Activated naive CD4-positive, alpha-beta T cell treated with Interleukin-2 at 50 U/mL for 16 hours (primary cell): ENCODE data around the gene EGFL7.

ENCODE experiments used
- DNase-seq: peaks from one replicate; pipeline ENCODE4 v3.0.0-alpha.2; 2020

Gene EGFL7

GRCh38 chr9:136645352-136645902, 17.3 kb upstream of the EGFL7 start:
- no peak for DNase-seq

GRCh38 chr9:136645903-136646754, 16.6 kb upstream of the EGFL7 start:
- no peak for DNase-seq

- no peak for DNase-seq
Measured at GRCh38 chr9:136646827-136647711, 15.6 kb upstream of the EGFL7 start.

DNA sequence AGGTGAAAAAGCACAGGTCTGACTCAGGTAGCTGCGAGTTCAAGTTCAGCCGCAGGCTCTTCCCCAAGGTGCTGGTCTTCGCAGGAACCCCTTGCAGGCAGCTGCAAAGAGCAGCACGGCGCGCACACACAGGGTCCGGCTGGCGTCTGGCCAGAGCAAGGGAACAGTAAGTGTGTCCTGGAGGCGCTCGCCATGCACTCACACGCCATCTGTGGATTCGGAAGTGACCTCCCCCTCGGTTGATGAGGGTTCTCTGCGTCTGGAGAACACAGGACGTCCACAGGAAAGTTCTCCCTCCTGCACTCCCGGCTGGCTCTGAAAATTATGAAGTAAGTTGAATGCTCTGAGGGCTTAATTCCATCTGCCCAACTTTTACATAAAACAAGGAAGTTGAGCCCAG, 14.0 kb upstream of the EGFL7 start:
- no peak for DNase-seq

DNA sequence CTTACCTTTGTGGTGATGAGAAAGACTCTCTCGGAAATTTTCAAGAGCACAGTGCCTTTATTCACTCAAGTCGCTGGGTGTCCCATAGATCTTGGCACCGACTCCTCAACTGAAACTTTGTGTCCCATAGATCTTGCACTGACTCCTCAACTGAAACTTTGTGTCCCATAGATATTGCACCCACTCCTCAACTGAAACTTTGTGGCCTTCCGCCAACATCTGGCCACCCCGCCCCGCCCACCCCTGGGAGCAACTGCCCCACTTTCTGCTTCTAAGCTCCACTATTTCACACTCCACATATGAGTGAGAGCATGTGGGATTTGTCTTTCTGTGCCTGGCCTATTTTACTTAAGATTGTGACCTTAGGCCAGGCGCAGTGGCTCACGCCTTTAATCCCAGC, 12.7 kb upstream of the EGFL7 start:
- DNase-seq, result no peak

DNA sequence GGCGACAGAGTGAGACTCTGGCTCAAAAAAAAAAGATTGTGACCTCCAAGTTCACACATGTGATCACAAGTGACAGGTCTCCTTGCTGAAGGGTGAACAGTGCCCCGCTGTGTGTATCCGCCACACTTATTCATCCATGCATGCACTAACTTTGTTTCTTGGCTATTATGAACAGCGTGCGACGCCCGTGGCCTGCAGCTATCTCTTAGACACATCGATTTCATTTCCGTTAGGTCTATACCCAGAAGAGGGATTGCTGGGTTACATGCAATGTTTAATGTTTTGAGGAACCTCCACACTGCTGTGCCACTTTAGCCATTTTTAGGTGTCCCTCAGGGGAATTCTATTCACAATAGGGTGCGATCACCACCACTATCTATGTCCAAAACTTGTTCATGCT, 12.1 kb upstream of the EGFL7 start:
- no peak for DNase-seq

GRCh38 chr9:136651860-136652259, 10.9 kb upstream of the EGFL7 start:
- DNase-seq, result no peak

DNA sequence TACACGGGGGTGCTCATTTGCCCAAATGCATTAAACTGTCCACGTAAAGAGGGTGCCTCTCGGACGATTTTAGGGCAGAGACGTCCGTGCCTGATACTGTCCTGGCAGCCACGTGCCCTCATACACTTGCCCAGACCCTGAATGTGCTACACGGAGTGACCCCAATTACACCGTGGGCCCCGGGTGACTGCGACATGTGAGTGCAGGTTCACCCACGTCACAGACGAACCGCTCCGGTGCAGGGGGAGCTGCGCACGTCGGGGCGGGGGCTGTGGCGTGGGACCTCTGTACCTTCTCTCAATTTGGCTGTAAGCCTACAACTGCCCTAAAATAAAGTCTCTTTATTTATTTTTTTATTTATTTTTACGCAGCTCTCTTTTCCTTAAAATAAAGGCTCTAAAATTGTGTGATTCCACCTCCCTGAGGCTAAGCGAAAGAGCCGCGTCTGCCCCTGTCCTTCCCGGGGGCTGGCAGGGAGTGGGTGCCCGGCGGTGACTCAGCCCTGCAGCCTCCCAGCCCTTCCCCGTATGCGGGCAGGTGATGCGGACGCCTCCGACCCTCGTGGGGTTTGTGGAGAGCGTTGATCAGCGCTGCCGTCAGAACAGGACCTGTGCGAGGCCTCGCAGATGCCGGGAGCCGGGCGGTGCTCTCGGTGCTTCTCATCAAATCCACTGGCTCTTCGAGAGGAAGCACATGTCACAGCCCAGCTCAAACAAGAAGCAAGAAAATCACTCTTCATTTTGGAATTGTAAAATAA, 9.2 kb upstream of the EGFL7 start:
- DNase-seq, result no peak

GRCh38 chr9:136654820-136655535, 7.7 kb upstream of the EGFL7 start:
- DNase-seq, result no peak

- DNase-seq, result no peak
Measured at GRCh38 chr9:136655536-136656182, 7.1 kb upstream of the EGFL7 start.

DNA sequence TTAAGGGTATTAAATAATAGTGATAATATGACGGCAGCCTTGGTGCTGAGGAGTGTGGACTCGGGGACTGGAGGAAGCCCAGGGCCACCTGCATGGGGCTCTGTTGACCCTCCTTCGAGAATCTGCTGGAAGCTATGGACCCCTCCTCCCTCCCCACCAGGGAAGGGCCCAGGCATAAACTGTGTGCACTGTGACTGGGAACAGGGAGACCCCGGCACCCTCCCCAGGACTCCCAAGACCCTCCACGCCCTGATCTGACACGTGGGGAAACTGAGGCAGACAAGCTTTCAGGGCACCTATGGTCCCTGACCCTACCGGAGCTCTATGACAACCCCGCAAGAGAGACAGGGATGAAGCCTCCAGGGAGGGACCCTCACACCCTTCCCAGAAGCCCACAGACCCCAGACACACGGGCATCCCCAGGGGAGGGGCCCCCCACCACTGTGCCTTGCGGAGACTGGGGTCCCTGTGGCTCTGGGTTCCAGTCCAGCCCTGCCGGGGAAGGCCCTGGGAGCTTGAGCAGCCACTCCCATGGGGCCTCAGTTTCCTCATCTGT, 6.5 kb upstream of the EGFL7 start:
- no peak for DNase-seq

- no peak for DNase-seq
Measured at GRCh38 chr9:136656795-136657611, 5.7 kb upstream of the EGFL7 start.

DNA sequence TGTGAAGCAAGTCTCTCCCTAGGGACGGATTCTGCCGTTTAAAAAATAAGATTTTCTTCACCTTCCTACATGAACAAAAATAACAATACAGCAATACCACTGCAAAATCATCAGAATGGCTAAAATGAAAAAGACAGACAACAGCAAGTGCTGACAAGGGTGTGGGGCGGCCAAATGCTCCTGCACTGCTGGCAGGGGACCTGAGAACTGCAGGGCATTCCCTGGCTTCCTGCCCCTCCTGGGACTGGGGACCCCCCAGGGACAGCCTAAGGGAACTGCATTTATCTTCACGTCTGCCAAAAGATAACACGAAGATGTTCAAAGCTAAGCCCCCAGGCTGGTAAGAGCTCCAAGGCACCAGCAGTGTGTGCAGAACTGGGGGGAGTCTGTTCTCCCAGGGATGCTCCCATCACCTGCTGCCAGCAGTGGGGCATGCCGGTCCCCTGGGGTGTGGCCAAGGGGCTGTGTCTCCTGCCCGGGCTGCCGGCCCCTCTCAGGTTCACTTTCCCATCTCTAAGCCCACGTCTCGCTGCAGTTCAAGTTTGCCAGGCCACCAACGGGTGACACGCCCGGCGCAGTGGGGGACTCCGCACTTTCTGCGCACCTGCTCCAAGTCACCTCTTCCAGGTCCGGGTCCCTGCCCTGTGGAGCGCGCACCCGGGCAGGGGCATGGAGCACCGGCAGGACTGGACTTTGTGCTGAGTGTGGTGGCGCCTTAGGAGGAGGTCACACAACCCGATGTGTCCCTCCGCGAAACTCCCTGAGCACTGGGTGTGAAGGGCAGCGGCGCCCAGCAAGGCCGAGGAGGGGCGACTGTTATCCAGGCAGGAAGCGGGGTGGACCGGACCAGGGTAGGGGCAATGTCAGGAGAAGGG, 4.5 kb upstream of the EGFL7 start:
- no peak for DNase-seq

DNA sequence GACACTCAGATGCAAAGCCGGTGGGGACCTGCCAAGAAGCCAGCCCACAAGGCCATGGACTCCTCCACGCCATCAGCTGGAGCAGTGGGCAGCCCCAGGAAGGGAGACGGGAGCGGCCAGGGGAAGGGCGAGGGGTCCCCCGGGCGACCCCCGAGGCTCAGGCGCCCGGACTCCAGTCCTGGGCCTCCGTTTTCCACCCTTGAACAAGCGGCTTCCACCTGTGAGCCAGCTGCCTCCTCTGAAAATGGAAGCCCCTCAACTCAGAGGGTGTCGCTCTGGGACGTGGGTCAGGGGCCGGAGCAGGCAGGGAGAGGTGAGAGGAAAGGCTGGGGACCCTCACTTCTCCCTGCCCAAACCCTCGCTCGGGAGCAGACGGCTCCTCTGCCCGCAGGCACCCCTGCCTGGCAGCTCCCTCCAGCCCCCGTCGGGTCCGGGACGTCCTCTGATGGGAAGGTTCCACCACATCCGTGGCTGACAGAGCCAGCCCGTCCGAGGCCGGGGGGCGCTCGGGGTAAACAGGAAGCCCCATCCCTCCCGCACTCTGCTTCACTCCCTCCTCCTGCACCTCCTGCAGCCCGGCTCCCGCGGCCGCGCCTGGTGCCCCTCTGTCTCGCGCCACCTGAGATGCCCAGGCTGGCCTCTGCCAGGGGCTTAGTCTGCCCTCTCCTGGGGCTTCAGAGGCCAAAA, 3.7 kb upstream of the EGFL7 start:
- no peak for DNase-seq

GRCh38 chr9:136659861-136660784, 2.6 kb upstream of the EGFL7 start:
- DNase-seq, result no peak

- no peak for DNase-seq
Measured at GRCh38 chr9:136660971-136661550, 1.7 kb upstream of the EGFL7 start.

- no peak for DNase-seq
Measured at GRCh38 chr9:136661641-136662325, 933 bp upstream of the EGFL7 start.
